Measurements from ENCODE around the gene TSHR. TPM values are rescaled to one million over a fixed set of nuclear protein-coding genes. Genes with fewer than 3 reads are reported as not detected.
"Not testable (repeated sequence)": the region's sequence is repeated elsewhere in the genome, so short reads cannot be mapped to it uniquely, and the experiment has no call there.

TSHR gene
- total RNA-seq, 4 donors from 2014 or later, result 0.37 to 2.4 (median 0.85) TPM

- Histone ChIP-seq H3K27ac (no peak overlapping the region), H3K4me3 (no peak overlapping the region), H3K9me3 (no peaks in the 10 kb centered on the region), H3K4me1 (peaks cover 0 to 9% (median 7%) of the 10 kb centered on the region in 4 donors), H3K36me3 (no peaks in the 10 kb centered on the region), H3K27me3 (peaks cover 19% of the 10 kb centered on the region)
- TF ChIP-seq POLR2A (IDR thresholded peaks at IDR 0.05), result no peak
- TF ChIP-seq EP300 (IDR thresholded peaks at IDR 0.05; ENCODE audit: low read depth), result no peak
- no peak for TF ChIP-seq CTCF (IDR thresholded peaks at IDR 0.05)
- TF ChIP-seq POLR2AphosphoS5 (IDR thresholded peaks at IDR 0.05), result no peak
- intact Hi-C loops (cut with DNase I; ENCODE audit: low total_unique reads) (no loop called here), in situ Hi-C loops (cut with MboI; ENCODE audit: low pct_ligation_motif_present in 1 of 4, low pct_unique_long_range_greater_than_20kb in 1 of 4, low sequenced_read_pairs in 3 of 4) (no loop called here)
- no peak for DNase-seq
- WGBS, 2 donors (ENCODE audit: low coverage in 1 of 2), result 82 to 83% methylated on average over 1 of the region's 1 CpG
Observed at GRCh38 chr14:80946187-80946586, 9.2 kb upstream of the TSHR start.

DNA sequence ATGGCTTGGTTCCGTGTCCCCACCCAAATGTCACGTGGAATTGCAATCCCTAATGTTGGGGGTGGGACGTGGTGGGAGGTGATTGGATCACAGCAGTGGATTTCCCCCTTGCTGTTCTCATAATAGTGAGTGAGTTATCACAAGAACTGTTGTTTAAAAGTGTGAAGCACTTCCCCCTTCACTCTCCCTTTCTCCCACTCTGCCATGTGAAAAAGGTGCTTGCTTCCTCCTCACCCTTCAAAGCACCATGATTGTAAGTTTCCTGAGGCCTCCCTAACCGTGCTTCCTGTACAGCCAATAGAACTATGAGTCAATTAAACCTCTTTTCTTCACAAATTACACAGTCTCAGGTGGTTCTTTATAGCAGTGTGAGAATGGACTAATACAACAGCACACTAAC, 8.6 kb upstream of the TSHR start:
- Histone ChIP-seq H3K9me3 (no peaks in the 10 kb centered on the region), H3K4me1 (peaks cover 0 to 8% (median 7%) of the 10 kb centered on the region in 4 donors), H3K27me3 (peaks cover 19% of the 10 kb centered on the region), H3K27ac (no peak overlapping the region), H3K36me3 (no peaks in the 10 kb centered on the region), H3K4me3 (no peak overlapping the region)
- in situ Hi-C loops (cut with MboI; ENCODE audit: low pct_ligation_motif_present in 1 of 4, low pct_unique_long_range_greater_than_20kb in 1 of 4, low sequenced_read_pairs in 3 of 4) (no loop called here), intact Hi-C loops (cut with DNase I; ENCODE audit: low total_unique reads) (no loop called here)
- TF ChIP-seq CTCF (IDR thresholded peaks at IDR 0.05) (no peak), EP300 (IDR thresholded peaks at IDR 0.05; ENCODE audit: low read depth) (no peak), POLR2AphosphoS5 (IDR thresholded peaks at IDR 0.05) (no peak), POLR2A (IDR thresholded peaks at IDR 0.05) (no peak)
- 55 to 69% methylated on average over 4 of the region's 4 CpGs for WGBS, 2 donors (ENCODE audit: low coverage in 1 of 2)
- DNase-seq, result no peak

GRCh38 chr14:80948291-80948690, 7.1 kb upstream of the TSHR start:
- no peaks in the 10 kb centered on the region for H3K36me3 ChIP-seq
- 22 to 72% methylated on average over 1 of the region's 1 CpG for WGBS, 2 donors (ENCODE audit: low coverage in 1 of 2)
- no peak for TF ChIP-seq POLR2AphosphoS5 (IDR thresholded peaks at IDR 0.05)
- no peak for TF ChIP-seq CTCF (IDR thresholded peaks at IDR 0.05)
- TF ChIP-seq EP300 (IDR thresholded peaks at IDR 0.05; ENCODE audit: low read depth), result no peak
- TF ChIP-seq POLR2A (IDR thresholded peaks at IDR 0.05), result no peak
- no peaks in the 10 kb centered on the region for H3K9me3 ChIP-seq
- H3K27me3 ChIP-seq, result peaks cover 19% of the 10 kb centered on the region
- intact Hi-C loops (cut with DNase I; ENCODE audit: low total_unique reads) (no loop called here), in situ Hi-C loops (cut with MboI; ENCODE audit: low pct_ligation_motif_present in 1 of 4, low pct_unique_long_range_greater_than_20kb in 1 of 4, low sequenced_read_pairs in 3 of 4) (no loop called here)
- DNase-seq, result no peak
- H3K27ac ChIP-seq, result no peak overlapping the region
- no peaks in the 10 kb centered on the region for H3K4me1 ChIP-seq
- H3K4me3 ChIP-seq, result no peak overlapping the region

DNA sequence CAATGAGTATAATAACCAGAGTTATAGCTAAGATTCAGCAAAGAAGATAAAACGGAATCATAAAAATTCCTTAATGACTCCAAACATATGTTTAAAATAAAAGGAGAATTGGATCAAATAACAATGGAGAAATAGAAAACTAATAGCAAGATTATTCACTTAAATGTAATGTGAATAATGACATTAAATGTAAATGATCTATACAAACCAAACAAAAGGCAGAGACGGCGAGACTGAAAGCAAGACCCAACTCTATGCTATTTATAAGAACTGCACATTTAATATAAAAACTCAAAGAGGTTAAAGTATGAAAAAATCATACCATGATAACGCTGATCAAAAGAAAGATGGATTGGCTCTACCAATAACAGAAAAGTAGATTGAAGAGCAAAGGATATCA, 3.9 kb upstream of the TSHR start:
- Histone ChIP-seq H3K4me3 (no peak overlapping the region), H3K9me3 (no peaks in the 10 kb centered on the region), H3K27me3 (peaks cover 31% of the 10 kb centered on the region), H3K4me1 (peaks cover 0 to 10% (median 7%) of the 10 kb centered on the region in 4 donors), H3K36me3 (no peaks in the 10 kb centered on the region), H3K27ac (no peak overlapping the region)
- in situ Hi-C loops (cut with MboI; ENCODE audit: low pct_ligation_motif_present in 1 of 4, low pct_unique_long_range_greater_than_20kb in 1 of 4, low sequenced_read_pairs in 3 of 4), result loop anchor here in 3 of 4 donors (5.0 to 25.0 kb wide), 3 partner anchors 36 to 511 kb away; no protein-coding TSS in a partner anchor
- TF ChIP-seq EP300 (IDR thresholded peaks at IDR 0.05; ENCODE audit: low read depth) (no peak), CTCF (IDR thresholded peaks at IDR 0.05) (no peak), POLR2A (IDR thresholded peaks at IDR 0.05) (no peak), POLR2AphosphoS5 (IDR thresholded peaks at IDR 0.05) (no peak)
- DNase-seq, result no peak
- 75 to 84% methylated on average over 4 of the region's 4 CpGs for WGBS, 2 donors (ENCODE audit: low coverage in 1 of 2)
- intact Hi-C loops (cut with DNase I; ENCODE audit: low total_unique reads), result no loop called here

GRCh38 chr14:80953211-80953610, 2.2 kb upstream of the TSHR start:
- H3K27ac ChIP-seq; DNase-seq; H3K9me3 ChIP-seq; intact Hi-C loops (cut with DNase I; ENCODE audit: low total_unique reads); H3K36me3 ChIP-seq; H3K4me1 ChIP-seq; H3K4me3 ChIP-seq: not testable (repeated sequence)
- in situ Hi-C loops (cut with MboI; ENCODE audit: low pct_ligation_motif_present in 1 of 4, low pct_unique_long_range_greater_than_20kb in 1 of 4, low sequenced_read_pairs in 3 of 4), result loop anchor here in 3 of 4 donors (5.0 to 25.0 kb wide), 3 partner anchors 34 to 509 kb away; no protein-coding TSS in a partner anchor
- 79 to 87% methylated on average over 11 to 18 of the region's 18 CpGs for WGBS, 2 donors (ENCODE audit: low coverage in 1 of 2)
- H3K27me3 ChIP-seq, result peaks cover 35% of the 10 kb centered on the region
